Caco-2 (cell line): ENCODE results near the gene PLEKHD1. TPM values are rescaled to one million over a fixed set of nuclear protein-coding genes. Genes with fewer than 3 reads are reported as not detected.

Source experiments
- BruUV-seq: library from RNA; stranded (reverse); fragments of 400-500 nt; replicated peaks from 2 replicates; lab custom pipeline; 2021; lab: Mats Ljungman, UMichigan
- CTCF ChIA-PET: fragments of 300-600 bp; sonication (Branson Sonifier 250); formaldehyde crosslinking; loops from one replicate; lab custom pipeline; 2022; ENCODE audit warnings: antibody characterized with exemption; lab: Charles Lee
- POLR2A ChIA-PET: fragments of 300-600 bp; sonication (Branson Sonifier 250); formaldehyde crosslinking; loops from one replicate; lab custom pipeline; 2022; ENCODE audit warnings: antibody characterized with exemption; lab: Charles Lee
- DNase-seq, 2 experiments: peaks; one replicate each; pipeline versions ENCODE4 v3.0.0 to v3.0.0-alpha.2; 2020 to 2022
- H3K27me3 ChIP-seq: replicated peaks from 2 replicates; pipeline ENCODE4 v1.6.0; 2011; ENCODE audit warnings: low read length; ENCODE audit not compliant: control insufficient read depth, insufficient read depth
- H3K36me3 ChIP-seq: 2 replicates; pipeline ENCODE4 v1.5.1; 2011; ENCODE audit warnings: low read length; ENCODE audit not compliant: control insufficient read depth, insufficient read depth
- H3K4me1 ChIP-seq: fragments of 250-450 bp; sonication (Bioruptor Pico); 2 replicates; pipeline ENCODE4 v1.5.1; 2020; ENCODE audit warnings: mild to moderate bottlenecking
- H3K4me3 ChIP-seq: 2 replicates; pipeline ENCODE4 v1.5.1; 2011; ENCODE audit warnings: low read depth, mild to moderate bottlenecking, control low read depth, low read length
- H3K9me3 ChIP-seq: fragments of 250-450 bp; sonication (Bioruptor Pico); 2 replicates; pipeline ENCODE4 v1.5.1; 2020; ENCODE audit warnings: mild to moderate bottlenecking, moderate library complexity
- H3K27ac Mint-ChIP-seq: one replicate; pipeline ENCODE4 v1.8.0; 2022; ENCODE audit warnings: mixed read lengths; ENCODE audit not compliant: unreplicated experiment
- H3K27me3 Mint-ChIP-seq: one replicate; pipeline ENCODE4 v1.8.0; 2022; ENCODE audit warnings: mixed read lengths; ENCODE audit not compliant: insufficient read depth, unreplicated experiment
- H3K36me3 Mint-ChIP-seq: one replicate; pipeline ENCODE4 v1.8.0; 2022; ENCODE audit warnings: mild to moderate bottlenecking, mixed read lengths; ENCODE audit not compliant: insufficient read depth, unreplicated experiment
- H3K4me1 Mint-ChIP-seq: one replicate; pipeline ENCODE4 v1.8.0; 2022; ENCODE audit warnings: low read depth, mixed read lengths; ENCODE audit not compliant: unreplicated experiment
- H3K4me3 Mint-ChIP-seq: one replicate; pipeline ENCODE4 v1.8.0; 2022; ENCODE audit warnings: mild to moderate bottlenecking, moderate library complexity, mixed read lengths; ENCODE audit not compliant: unreplicated experiment
- H3K9me3 Mint-ChIP-seq: one replicate; pipeline ENCODE4 v1.8.0; 2022; ENCODE audit warnings: mixed read lengths; ENCODE audit not compliant: unreplicated experiment
- CTCF ChIP-seq, 2 experiments: fragments of 200-600 bp in 1 of 2; IDR thresholded peaks; 1 replicate in 1 of 2; 2 replicates in 1 of 2; pipeline versions ENCODE4 v1.5.1 to v1.8.0; 2011 to 2022; ENCODE audit warnings: antibody characterized with exemption in 1 of 2, control low read depth in 1 of 2, inconsistent platforms in 1 of 2, low read depth in 1 of 2, low read length in 1 of 2, mild to moderate bottlenecking in 1 of 2, moderate library complexity in 1 of 2; ENCODE audit not compliant: insufficient read depth in 1 of 2, severe bottlenecking in 1 of 2, unreplicated experiment in 1 of 2
- intact Hi-C: fragments of 100-400 bp; cut with micrococcal nuclease; formaldehyde crosslinking; loops from one replicate; pipeline ENCODE4 v1.10.0; 2022; ENCODE audit not compliant: unreplicated experiment
- total RNA-seq: library from RNA; stranded (reverse); gene quantifications from 2 replicates; pipeline ENCODE4 v1.2.3, GENCODE V29; 2022

The PLEKHD1 gene
- total RNA-seq, 1 experiment from 2014 or later, result 0.50 TPM

DNA sequence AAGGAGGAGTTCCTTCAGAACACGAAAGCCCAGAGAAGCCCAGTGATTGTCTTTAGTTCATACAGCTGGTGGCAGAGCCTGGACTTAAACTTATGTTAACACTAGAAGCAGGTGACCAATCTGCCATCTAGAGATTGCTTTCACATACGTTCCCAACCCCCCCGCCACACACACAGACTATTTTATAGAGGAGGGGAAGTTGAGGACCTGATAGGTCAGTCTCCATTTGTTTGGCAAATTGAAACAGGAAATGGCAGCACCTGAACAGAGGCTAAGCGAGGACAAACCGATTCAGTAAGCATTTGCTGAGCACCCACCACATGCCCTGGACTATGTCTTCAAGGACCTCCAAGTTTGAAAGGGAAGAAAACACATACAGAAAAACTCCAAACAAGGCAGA lies 4.8 kb upstream of the PLEKHD1 start:
- no peaks in the 10 kb centered on the region for H3K36me3 Mint-ChIP-seq
- Histone ChIP-seq H3K4me3 (no peak overlapping the region), H3K36me3 (no peaks in the 10 kb centered on the region), H3K4me1 (no peaks in the 10 kb centered on the region), H3K9me3 (no peaks in the 10 kb centered on the region), H3K27me3 (no peaks in the 10 kb centered on the region; the same call in 1 of the 2 replicates)
- no peak for DNase-seq
- POLR2A ChIA-PET, result no interaction called here
- BruUV-seq, result no TSS peak
- no peaks in the 10 kb centered on the region for H3K4me1 Mint-ChIP-seq
- TF ChIP-seq CTCF (IDR thresholded peaks at IDR 0.05; ENCODE audit: insufficient read depth in 1 of 2, low read depth in 1 of 2, low read length in 1 of 2, severe bottlenecking in 1 of 2, unreplicated experiment in 1 of 2), result no peak
- no peak overlapping the region for H3K27ac Mint-ChIP-seq
- intact Hi-C loops, result no loop called here
- H3K4me3 Mint-ChIP-seq, result no peak overlapping the region
- peaks cover 4% of the 10 kb centered on the region for H3K27me3 Mint-ChIP-seq
- CTCF ChIA-PET, result no interaction called here
- H3K9me3 Mint-ChIP-seq, result no peaks in the 10 kb centered on the region

DNA sequence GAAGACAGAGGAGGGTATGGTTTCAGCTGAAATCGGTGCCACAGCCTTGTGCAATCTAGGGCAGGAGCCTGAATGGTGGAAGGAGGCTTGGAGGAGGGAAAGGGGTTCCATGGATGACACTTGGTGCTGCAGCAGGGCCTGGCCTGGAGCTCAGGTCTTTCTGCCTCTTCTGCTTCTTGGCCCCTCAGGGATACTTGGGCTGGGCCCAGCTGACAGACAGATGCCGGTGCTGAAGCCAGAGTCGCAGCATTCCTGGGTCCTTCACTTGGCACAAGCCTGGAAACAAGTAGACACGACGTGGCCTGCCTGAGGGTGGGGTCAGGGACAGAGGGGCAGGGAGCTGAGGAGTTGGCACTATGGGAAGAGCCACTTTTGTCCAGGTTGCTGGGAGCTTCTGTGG lies 4.4 kb upstream of the PLEKHD1 start:
- Histone ChIP-seq H3K27me3 (no peaks in the 10 kb centered on the region; the same call in 1 of the 2 replicates), H3K36me3 (no peaks in the 10 kb centered on the region), H3K4me3 (no peak overlapping the region), H3K4me1 (peaks cover 4% of the 10 kb centered on the region; the same call in 1 of the 2 replicates), H3K9me3 (no peaks in the 10 kb centered on the region)
- H3K9me3 Mint-ChIP-seq, result no peaks in the 10 kb centered on the region
- no peak for DNase-seq
- no peak overlapping the region for H3K4me3 Mint-ChIP-seq
- no TSS peak for BruUV-seq
- ChIA-PET CTCF (no interaction called here), POLR2A (no interaction called here)
- TF ChIP-seq CTCF (IDR thresholded peaks at IDR 0.05; ENCODE audit: insufficient read depth in 1 of 2, low read depth in 1 of 2, low read length in 1 of 2, severe bottlenecking in 1 of 2, unreplicated experiment in 1 of 2), result no peak
- no peak overlapping the region for H3K27ac Mint-ChIP-seq
- peaks cover 4% of the 10 kb centered on the region for H3K27me3 Mint-ChIP-seq
- intact Hi-C loops, result no loop called here
- no peaks in the 10 kb centered on the region for H3K4me1 Mint-ChIP-seq
- no peaks in the 10 kb centered on the region for H3K36me3 Mint-ChIP-seq

GRCh38 chr14:69481815-69482568 lies 2.5 kb upstream of the PLEKHD1 start:
- Histone ChIP-seq H3K4me3 (no peak overlapping the region), H3K36me3 (no peaks in the 10 kb centered on the region), H3K4me1 (peaks cover 4% of the 10 kb centered on the region; the same call in 1 of the 2 replicates), H3K9me3 (no peaks in the 10 kb centered on the region), H3K27me3 (no peaks in the 10 kb centered on the region; the same call in 1 of the 2 replicates)
- peaks cover 4% of the 10 kb centered on the region for H3K27me3 Mint-ChIP-seq
- CTCF ChIA-PET, result no interaction called here
- no peak for TF ChIP-seq CTCF (IDR thresholded peaks at IDR 0.05; ENCODE audit: insufficient read depth in 1 of 2, low read depth in 1 of 2, low read length in 1 of 2, severe bottlenecking in 1 of 2, unreplicated experiment in 1 of 2)
- no TSS peak for BruUV-seq
- H3K27ac Mint-ChIP-seq, result no peak overlapping the region
- intact Hi-C loops, result no loop called here
- H3K36me3 Mint-ChIP-seq, result no peaks in the 10 kb centered on the region
- no peak overlapping the region for H3K4me3 Mint-ChIP-seq
- DNase-seq, result no peak
- H3K9me3 Mint-ChIP-seq, result no peaks in the 10 kb centered on the region
- H3K4me1 Mint-ChIP-seq, result no peaks in the 10 kb centered on the region
- POLR2A ChIA-PET, result interaction anchor here (0.5 kb wide), 1 partner anchor 21 kb away, joined by 4 read pairs; no protein-coding TSS in a partner anchor
